Panc1 (cell line): ENCODE data around the gene EYA2.

Experiments used
- POLR2AphosphoS5 ChIP-seq: IDR thresholded peaks from 2 replicates; pipeline ENCODE4 v1.6.1; 2012; ENCODE audit warnings: mild to moderate bottlenecking, low read depth, low read length, moderate library complexity
- SIN3A ChIP-seq: IDR thresholded peaks from 2 replicates; pipeline ENCODE4 v1.6.1; 2012; ENCODE audit warnings: low read depth, mild to moderate bottlenecking, low read length, moderate library complexity, borderline replicate concordance; ENCODE audit not compliant: insufficient read depth
- TCF7L2 ChIP-seq: IDR thresholded peaks from 2 replicates; pipeline ENCODE4 v1.6.1; 2011; ENCODE audit warnings: mild to moderate bottlenecking, low read depth, low read length, inconsistent platforms
- TF ChIP-seq, protein P1 (sequence below): fragments of 450-650 bp; IDR thresholded peaks from 2 replicates; pipeline ENCODE4 v1.5.1; 2017; ENCODE audit warnings: mild to moderate bottlenecking
- TF ChIP-seq, protein P2 (sequence below), 2 experiments: IDR thresholded peaks; 2 replicates each; pipeline ENCODE4 v1.6.1; 2011 to 2012; ENCODE audit warnings: low read depth in 2 of 2, control low read depth in 1 of 2, low read length in 1 of 2, mild to moderate bottlenecking in 1 of 2, moderate library complexity in 1 of 2; ENCODE audit not compliant: insufficient read depth in 1 of 2

DNA sequence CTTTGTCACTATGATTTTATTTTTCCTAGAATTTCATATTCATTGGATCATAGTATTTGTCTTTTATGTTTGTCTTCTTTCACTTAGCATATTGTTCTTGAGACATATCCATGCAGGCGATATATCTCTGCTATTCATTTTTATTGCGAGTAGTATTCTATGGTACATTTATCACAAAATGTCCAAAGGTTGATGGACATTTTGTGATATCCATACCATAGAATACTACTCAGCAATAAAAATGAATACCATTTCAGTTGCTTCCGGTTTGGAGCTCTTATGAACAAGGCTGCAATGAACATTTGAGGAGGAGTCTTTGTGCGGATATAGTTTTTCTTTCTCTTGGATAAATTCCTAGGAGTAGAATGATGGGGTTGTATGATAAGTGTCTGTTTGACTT is 28.8 kb upstream of the EYA2 start:
- TF ChIP-seq, protein P1, sequence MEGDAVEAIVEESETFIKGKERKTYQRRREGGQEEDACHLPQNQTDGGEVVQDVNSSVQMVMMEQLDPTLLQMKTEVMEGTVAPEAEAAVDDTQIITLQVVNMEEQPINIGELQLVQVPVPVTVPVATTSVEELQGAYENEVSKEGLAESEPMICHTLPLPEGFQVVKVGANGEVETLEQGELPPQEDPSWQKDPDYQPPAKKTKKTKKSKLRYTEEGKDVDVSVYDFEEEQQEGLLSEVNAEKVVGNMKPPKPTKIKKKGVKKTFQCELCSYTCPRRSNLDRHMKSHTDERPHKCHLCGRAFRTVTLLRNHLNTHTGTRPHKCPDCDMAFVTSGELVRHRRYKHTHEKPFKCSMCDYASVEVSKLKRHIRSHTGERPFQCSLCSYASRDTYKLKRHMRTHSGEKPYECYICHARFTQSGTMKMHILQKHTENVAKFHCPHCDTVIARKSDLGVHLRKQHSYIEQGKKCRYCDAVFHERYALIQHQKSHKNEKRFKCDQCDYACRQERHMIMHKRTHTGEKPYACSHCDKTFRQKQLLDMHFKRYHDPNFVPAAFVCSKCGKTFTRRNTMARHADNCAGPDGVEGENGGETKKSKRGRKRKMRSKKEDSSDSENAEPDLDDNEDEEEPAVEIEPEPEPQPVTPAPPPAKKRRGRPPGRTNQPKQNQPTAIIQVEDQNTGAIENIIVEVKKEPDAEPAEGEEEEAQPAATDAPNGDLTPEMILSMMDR = no peak
- TF ChIP-seq SIN3A (no peak), POLR2AphosphoS5 (no peak), TCF7L2 (no peak)
- TF ChIP-seq, protein P2, sequence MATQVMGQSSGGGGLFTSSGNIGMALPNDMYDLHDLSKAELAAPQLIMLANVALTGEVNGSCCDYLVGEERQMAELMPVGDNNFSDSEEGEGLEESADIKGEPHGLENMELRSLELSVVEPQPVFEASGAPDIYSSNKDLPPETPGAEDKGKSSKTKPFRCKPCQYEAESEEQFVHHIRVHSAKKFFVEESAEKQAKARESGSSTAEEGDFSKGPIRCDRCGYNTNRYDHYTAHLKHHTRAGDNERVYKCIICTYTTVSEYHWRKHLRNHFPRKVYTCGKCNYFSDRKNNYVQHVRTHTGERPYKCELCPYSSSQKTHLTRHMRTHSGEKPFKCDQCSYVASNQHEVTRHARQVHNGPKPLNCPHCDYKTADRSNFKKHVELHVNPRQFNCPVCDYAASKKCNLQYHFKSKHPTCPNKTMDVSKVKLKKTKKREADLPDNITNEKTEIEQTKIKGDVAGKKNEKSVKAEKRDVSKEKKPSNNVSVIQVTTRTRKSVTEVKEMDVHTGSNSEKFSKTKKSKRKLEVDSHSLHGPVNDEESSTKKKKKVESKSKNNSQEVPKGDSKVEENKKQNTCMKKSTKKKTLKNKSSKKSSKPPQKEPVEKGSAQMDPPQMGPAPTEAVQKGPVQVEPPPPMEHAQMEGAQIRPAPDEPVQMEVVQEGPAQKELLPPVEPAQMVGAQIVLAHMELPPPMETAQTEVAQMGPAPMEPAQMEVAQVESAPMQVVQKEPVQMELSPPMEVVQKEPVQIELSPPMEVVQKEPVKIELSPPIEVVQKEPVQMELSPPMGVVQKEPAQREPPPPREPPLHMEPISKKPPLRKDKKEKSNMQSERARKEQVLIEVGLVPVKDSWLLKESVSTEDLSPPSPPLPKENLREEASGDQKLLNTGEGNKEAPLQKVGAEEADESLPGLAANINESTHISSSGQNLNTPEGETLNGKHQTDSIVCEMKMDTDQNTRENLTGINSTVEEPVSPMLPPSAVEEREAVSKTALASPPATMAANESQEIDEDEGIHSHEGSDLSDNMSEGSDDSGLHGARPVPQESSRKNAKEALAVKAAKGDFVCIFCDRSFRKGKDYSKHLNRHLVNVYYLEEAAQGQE (IDR thresholded peaks at IDR 0.05; ENCODE audit: insufficient read depth in 1 of 2, low read depth in 2 of 2, low read length in 1 of 2) = no peak
